Endothelial cell of umbilical vein (primary cell): ENCODE measurements around the gene RUBCN.
"Not testable (repeated sequence)": the region's sequence is repeated elsewhere in the genome, so short reads cannot be mapped to it uniquely, and the experiment has no call there.

Experiments used
- CTCF ChIP-seq, 2 donors: IDR thresholded peaks; 1 replicate in 1 of 2; 2 replicates in 1 of 2; pipeline ENCODE4 v1.5.1; 2011; ENCODE audit warnings: low read length in 2 of 2, mild to moderate bottlenecking in 2 of 2, moderate library complexity in 2 of 2, control low read depth in 1 of 2, inconsistent platforms in 1 of 2, low read depth in 1 of 2; ENCODE audit not compliant: insufficient read depth in 1 of 2; ENCODE audit errors: extremely low read depth in 1 of 2
- EZH2 ChIP-seq: IDR thresholded peaks from 2 replicates; pipeline ENCODE4 v1.6.1; 2012; ENCODE audit warnings: borderline replicate concordance, low read depth, mild to moderate bottlenecking, moderate library complexity, low read length, inconsistent platforms; ENCODE audit not compliant: severe bottlenecking
- FOS ChIP-seq: IDR thresholded peaks from 2 replicates; pipeline ENCODE4 v1.6.1; 2011; ENCODE audit warnings: mild to moderate bottlenecking, low read length, moderate library complexity, borderline replicate concordance; ENCODE audit not compliant: insufficient read depth
- GATA2 ChIP-seq: IDR thresholded peaks from 2 replicates; pipeline ENCODE4 v1.7.0; 2011; ENCODE audit warnings: low read depth, mild to moderate bottlenecking, moderate library complexity, mixed read lengths, low read length; ENCODE audit not compliant: insufficient read length, insufficient read depth
- MAX ChIP-seq: IDR thresholded peaks from 2 replicates; pipeline ENCODE4 v1.6.1; 2011; ENCODE audit not compliant: insufficient read depth, insufficient read length
- MYC ChIP-seq: IDR thresholded peaks from one replicate; pipeline ENCODE4 v1.6.1; 2011; ENCODE audit warnings: mild to moderate bottlenecking, low read depth, low read length
- POLR2A ChIP-seq: IDR thresholded peaks from 2 replicates; pipeline ENCODE4 v1.6.1; 2012; ENCODE audit warnings: low read depth, mild to moderate bottlenecking, control low read depth, low read length
- POLR2AphosphoS5 ChIP-seq: IDR thresholded peaks from 2 replicates; pipeline ENCODE4 v1.6.1; 2012; ENCODE audit warnings: low read depth, mild to moderate bottlenecking, control low read depth, low read length, moderate library complexity; ENCODE audit not compliant: insufficient read depth

GRCh38 chr3:197666221-197666842 is 70.4 kb downstream of the RUBCN start:
- not testable (repeated sequence) for TF ChIP-seq CTCF (IDR thresholded peaks at IDR 0.05; ENCODE audit: extremely low read depth in 1 of 2, insufficient read depth in 1 of 2, low read depth in 1 of 2, low read length in 2 of 2); POLR2AphosphoS5; POLR2A; FOS; MAX; GATA2; EZH2; MYC
